Esophagus squamous epithelium (tissue), 5 donors: Measurements from ENCODE around the gene SLC33A1. TPM values are rescaled to one million over a fixed set of nuclear protein-coding genes. Genes with fewer than 3 reads are reported as not detected.
"Not testable (repeated sequence)": the region's sequence is repeated elsewhere in the genome, so short reads cannot be mapped to it uniquely, and the experiment has no call there.

Source experiments
- DNase-seq: peaks from one replicate; lab custom pipeline; 2025; lab: John Stamatoyannopoulos, UW
- H3K27ac ChIP-seq, 4 donors: fragments of 200-600 bp; sonication (generic); one replicate each; pipeline ENCODE4 v1.5.1; 2016 to 2019; ENCODE audit warnings: mild to moderate bottlenecking in 1 of 4
- H3K27me3 ChIP-seq, 4 donors: fragments of 200-600 bp; sonication (generic); 1 replicate in 3 of 4; 2 replicates in 1 of 4; pipeline versions ENCODE4 v1.5.1 to v1.6.0; 2017 to 2021; ENCODE audit warnings: antibody characterized with exemption in 1 of 4
- H3K36me3 ChIP-seq, 3 donors: fragments of 200-600 bp; sonication (generic); one replicate each; pipeline ENCODE4 v1.5.1; 2016 to 2019
- H3K4me1 ChIP-seq, 3 donors: fragments of 200-600 bp; sonication (generic); one replicate each; pipeline ENCODE4 v1.5.1; 2017 to 2019
- H3K4me3 ChIP-seq, 4 donors: fragments of 200-600 bp; sonication (generic); 1 replicate in 3 of 4; 2 replicates in 1 of 4; pipeline ENCODE4 v1.5.1; 2016 to 2019; ENCODE audit warnings: mild to moderate bottlenecking in 2 of 4, moderate library complexity in 1 of 4
- H3K9me3 ChIP-seq, 3 donors: fragments of 200-600 bp; sonication (generic); one replicate each; pipeline ENCODE4 v1.5.1; 2016 to 2019
- CTCF ChIP-seq, 6 experiments: fragments of 450-650 bp in 4 of 6; fragments of 200-600 bp in 2 of 6; sonication (generic) in 2 of 6; IDR thresholded peaks; one replicate each; pipeline ENCODE4 v1.5.1; 2016 to 2019; ENCODE audit warnings: antibody characterized with exemption in 6 of 6, mild to moderate bottlenecking in 4 of 6, moderate library complexity in 4 of 6
- POLR2A ChIP-seq, 4 donors: fragments of 450-650 bp; IDR thresholded peaks; one replicate each; pipeline ENCODE4 v1.6.1; 2017; ENCODE audit warnings: antibody characterized with exemption in 4 of 4, mild to moderate bottlenecking in 4 of 4, moderate library complexity in 3 of 4
- WGBS, 2 donors: methylation state at CpG; one replicate each; pipeline ENCODE4 v1.1.5; 2018; 5-methylcytosine and 5-hydroxymethylcytosine counted together
- intact Hi-C: fragments of 100-400 bp; cut with DNase I; formaldehyde crosslinking; loops from one replicate; pipeline ENCODE4 v1.15.0; 2022
- total RNA-seq, 4 donors: library from RNA; depleted of rRNA; stranded (reverse); fragments of >200 nt; gene quantifications; one replicate each; pipeline ENCODE4 v1.1.0, GENCODE V29; 2016
- donor health status: DM: yes; HTN: yes; CAD: no.

Gene SLC33A1
- total RNA-seq, 4 donors from 2014 or later: 16.3 to 22.0 (median 21.8) TPM

- Histone ChIP-seq H3K36me3 (peaks cover 0 to 27% (median 0%) of the 10 kb centered on the region in 3 donors), H3K27ac (no peak overlapping the region), H3K9me3 (no peaks in the 10 kb centered on the region), H3K4me1 (peaks cover 4 to 65% (median 15%) of the 10 kb centered on the region in 3 donors), H3K4me3 (no peak overlapping the region), H3K27me3 (no peaks in the 10 kb centered on the region)
- 83 to 89% methylated on average over 3 of the region's 3 CpGs for WGBS, 2 donors
- TF ChIP-seq CTCF (IDR thresholded peaks at IDR 0.05): no peak
- no peak for TF ChIP-seq POLR2A (IDR thresholded peaks at IDR 0.05)
- intact Hi-C loops: no loop called here
- DNase-seq: no peak
These were observed 8.1 kb downstream of the SLC33A1 start for GRCh38 chr3:155846119-155846518.

DNA sequence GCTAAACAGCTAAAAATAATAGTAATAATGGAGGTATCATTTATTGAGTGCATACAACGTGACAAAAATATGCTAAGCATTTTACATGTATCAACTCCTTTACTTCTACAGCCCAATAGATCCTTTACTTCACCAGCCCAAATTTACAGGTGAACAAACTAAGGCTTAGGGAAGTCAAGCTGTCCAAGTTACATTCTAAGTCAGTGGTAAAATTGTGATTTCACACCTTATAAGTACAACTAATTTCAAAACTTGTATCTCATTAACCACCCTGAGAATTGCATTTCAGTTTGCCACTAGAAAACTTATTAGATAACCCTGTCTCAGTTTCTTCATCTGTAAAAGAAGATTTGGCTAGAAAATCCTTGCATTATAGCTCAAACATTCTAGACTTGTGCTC, 10.7 kb downstream of the SLC33A1 start:
- no peaks in the 10 kb centered on the region for H3K27me3 ChIP-seq
- H3K9me3 ChIP-seq: no peaks in the 10 kb centered on the region
- TF ChIP-seq POLR2A (IDR thresholded peaks at IDR 0.05): no peak
- TF ChIP-seq CTCF (IDR thresholded peaks at IDR 0.05): no peak
- H3K4me1 ChIP-seq: peaks cover 0 to 39% (median 4%) of the 10 kb centered on the region in 3 donors
- 45 to 61% methylated on average over 1 of the region's 1 CpG for WGBS, 2 donors
- intact Hi-C loops: no loop called here
- peaks cover 0 to 28% (median 0%) of the 10 kb centered on the region in 3 donors for H3K36me3 ChIP-seq
- no peak overlapping the region for H3K4me3 ChIP-seq
- DNase-seq: no peak
- no peak overlapping the region for H3K27ac ChIP-seq

GRCh38 chr3:155835341-155836071, 18.7 kb downstream of the SLC33A1 start:
- H3K4me3 ChIP-seq: no peak overlapping the region
- no peak overlapping the region for H3K27ac ChIP-seq
- DNase-seq: no peak
- 85 to 86% methylated on average over 6 to 8 of the region's 9 CpGs for WGBS, 2 donors
- H3K9me3 ChIP-seq: no peaks in the 10 kb centered on the region
- H3K27me3 ChIP-seq: no peaks in the 10 kb centered on the region
- H3K36me3 ChIP-seq: peaks cover 0 to 37% (median 0%) of the 10 kb centered on the region in 3 donors
- H3K4me1 ChIP-seq: no peaks in the 10 kb centered on the region
- TF ChIP-seq CTCF (IDR thresholded peaks at IDR 0.05): no peak
- TF ChIP-seq POLR2A (IDR thresholded peaks at IDR 0.05): no peak
- intact Hi-C loops: no loop called here

DNA sequence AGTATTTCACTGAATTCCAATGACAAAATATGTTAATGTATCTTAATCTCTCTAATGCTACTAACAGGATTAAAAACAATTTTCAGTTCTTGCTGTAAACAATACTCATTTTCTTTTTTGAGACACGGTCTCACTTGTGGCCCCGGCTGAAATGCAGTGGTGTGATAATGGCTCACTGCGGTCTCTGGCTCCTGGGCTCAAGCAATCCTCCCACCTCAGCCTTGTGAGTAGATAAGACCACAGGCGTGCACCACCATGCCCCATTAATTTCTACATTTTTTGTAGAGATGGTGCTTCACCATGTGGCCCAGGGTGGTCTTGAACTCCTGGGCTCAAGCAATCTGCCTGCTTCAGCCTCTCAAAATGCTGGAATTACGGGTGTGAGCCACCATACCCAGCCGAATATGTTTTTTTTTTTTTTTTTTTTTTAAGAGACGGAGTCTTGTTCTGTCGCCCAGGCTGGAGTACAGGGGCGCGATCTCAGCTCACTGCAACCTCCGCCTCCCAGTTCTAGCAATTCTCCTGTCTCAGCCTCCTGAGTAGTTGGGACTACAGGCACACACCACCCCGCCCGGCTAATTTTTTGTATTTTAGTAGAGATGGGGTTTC, 25.6 kb downstream of the SLC33A1 start:
- intact Hi-C loops, DNase-seq, H3K27ac ChIP-seq, H3K4me3 ChIP-seq, H3K9me3 ChIP-seq, H3K4me1 ChIP-seq, H3K27me3 ChIP-seq: not testable (repeated sequence)
- peaks cover 0 to 59% (median 3%) of the 10 kb centered on the region in 3 donors for H3K36me3 ChIP-seq
- WGBS, 2 donors: 99% methylated on average over 11 to 13 of the region's 13 CpGs

GRCh38 chr3:155815030-155815545, 39.1 kb downstream of the SLC33A1 start:
- Histone ChIP-seq H3K27me3 (no peaks in the 10 kb centered on the region), H3K4me3 (no peak overlapping the region), H3K9me3 (no peaks in the 10 kb centered on the region), H3K4me1 (no peaks in the 10 kb centered on the region), H3K36me3 (no peaks in the 10 kb centered on the region), H3K27ac (no peak overlapping the region)
- intact Hi-C loops: no loop called here
- TF ChIP-seq CTCF (IDR thresholded peaks at IDR 0.05) (no peak), POLR2A (IDR thresholded peaks at IDR 0.05) (no peak)
- no peak for DNase-seq

GRCh38 chr3:155813224-155813623, 41.0 kb downstream of the SLC33A1 start:
- DNase-seq, H3K9me3 ChIP-seq, H3K27ac ChIP-seq, intact Hi-C loops, H3K36me3 ChIP-seq, H3K27me3 ChIP-seq, H3K4me1 ChIP-seq, H3K4me3 ChIP-seq: not testable (repeated sequence)
